Activated CD8-positive, alpha-beta memory T cell treated with anti-CD3 and anti-CD28 coated beads, Interleukin-2, amount 50 U/mL, for 4 hours (primary cell): Measurements from ENCODE around the gene PHACTR2.
A peak's percentile ranks its signal among the peaks of the same experiment; 100 is the strongest.
"Not testable (repeated sequence)": the region's sequence is repeated elsewhere in the genome, so short reads cannot be mapped to it uniquely, and the experiment has no call there.

Experiments used
- DNase-seq: peaks from one replicate; pipeline ENCODE4 v3.0.0-alpha.2; 2020

The PHACTR2 gene

DNA sequence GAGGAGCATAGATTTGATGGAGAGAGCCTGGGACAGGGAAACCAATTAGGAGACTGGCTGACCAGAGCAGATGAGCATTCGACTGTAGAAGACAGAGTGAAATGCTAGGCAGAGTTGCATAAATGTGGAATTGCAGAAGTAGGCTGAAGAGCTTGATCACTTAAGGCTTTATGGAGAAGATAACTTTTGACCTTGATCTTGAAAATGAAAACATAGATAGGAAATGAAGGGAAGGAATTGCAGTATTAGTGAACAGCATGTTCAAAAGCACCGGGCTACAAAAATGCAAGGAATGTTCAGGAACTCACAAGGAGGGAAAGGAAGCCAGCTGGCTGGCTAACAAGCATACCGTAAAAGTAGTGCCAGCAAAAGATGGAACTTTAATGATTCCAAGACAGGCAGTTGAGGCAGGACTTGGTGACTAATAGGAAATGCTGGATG is 144.8 kb downstream of the PHACTR2 start:
- DNase-seq: no peak

DNA sequence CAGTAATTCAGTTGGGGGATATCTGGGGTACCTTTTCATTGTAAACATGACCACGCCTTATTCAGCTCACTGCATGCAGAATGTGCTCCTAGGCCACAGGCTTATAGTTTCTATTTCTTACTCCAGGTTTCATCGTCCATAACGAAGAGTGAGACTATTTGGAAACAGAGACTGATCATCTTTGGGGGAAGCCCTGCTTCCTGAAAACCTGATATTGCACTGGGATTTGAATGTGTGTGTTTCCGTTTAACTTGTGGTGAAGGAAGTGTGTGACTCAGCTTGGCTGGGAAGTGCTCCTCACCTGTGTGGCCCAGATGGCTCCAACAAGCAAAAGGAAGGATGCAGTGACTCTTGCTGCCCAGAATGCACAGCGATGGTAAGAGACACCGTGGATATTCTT is 145.8 kb downstream of the PHACTR2 start:
- DNase-seq: no peak

DNA sequence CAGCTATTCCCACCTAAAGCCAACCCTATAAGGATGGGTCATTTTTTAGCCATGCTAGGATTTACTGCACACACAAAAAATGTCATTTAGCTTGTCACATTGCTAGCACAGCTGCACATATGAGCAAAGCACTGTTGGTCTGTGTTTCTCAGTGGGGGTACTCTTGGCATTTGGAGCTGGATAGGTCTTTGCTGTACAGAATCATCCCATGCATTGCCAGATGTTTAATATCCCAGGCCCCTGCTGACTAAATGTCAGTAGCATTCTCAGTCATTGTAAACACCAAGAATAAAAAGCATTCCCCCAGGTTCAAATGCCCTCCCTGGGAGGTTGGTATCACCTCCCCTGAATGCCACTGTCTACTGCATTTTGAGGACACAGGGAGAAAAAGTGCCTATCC is 150.8 kb downstream of the PHACTR2 start:
- no peak for DNase-seq

DNA sequence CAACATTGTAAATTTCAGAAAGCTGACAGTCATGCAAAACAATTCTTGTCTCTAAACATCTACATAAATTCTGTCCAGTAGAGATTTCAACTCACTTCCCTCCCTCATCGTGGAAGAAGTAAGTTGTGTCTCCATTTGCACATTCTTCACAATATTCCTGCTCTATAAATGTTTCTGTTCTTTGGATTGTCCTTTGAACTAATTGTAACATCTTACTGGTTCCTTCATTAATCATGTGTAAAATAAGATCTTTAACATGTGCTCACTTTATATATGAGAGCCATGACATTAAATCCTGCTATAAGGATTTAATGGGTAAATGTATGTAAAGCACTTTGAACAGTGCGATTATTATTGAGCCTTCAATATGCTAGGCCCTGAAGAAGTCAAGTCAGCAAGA is 158.4 kb downstream of the PHACTR2 start:
- DNase-seq: no peak

DNA sequence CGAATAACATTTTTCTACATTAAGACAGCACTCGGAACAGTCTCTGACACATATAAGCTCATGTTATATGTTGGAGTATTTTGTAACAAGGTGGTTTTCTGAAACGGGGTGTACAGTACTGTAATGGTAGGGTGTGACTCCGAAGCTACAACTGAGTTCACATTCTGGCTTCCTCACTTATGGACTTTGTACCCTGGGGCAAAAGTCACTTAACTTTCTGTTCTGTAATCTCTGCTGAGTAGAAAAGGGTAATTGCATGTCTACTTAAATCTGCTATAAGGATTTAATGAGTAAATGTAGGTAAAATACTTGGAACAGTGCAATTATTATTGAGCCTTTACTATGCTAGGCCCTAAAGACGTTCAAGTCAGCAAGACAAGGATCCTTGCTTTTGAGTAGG is 160.6 kb downstream of the PHACTR2 start:
- DNase-seq: no peak

DNA sequence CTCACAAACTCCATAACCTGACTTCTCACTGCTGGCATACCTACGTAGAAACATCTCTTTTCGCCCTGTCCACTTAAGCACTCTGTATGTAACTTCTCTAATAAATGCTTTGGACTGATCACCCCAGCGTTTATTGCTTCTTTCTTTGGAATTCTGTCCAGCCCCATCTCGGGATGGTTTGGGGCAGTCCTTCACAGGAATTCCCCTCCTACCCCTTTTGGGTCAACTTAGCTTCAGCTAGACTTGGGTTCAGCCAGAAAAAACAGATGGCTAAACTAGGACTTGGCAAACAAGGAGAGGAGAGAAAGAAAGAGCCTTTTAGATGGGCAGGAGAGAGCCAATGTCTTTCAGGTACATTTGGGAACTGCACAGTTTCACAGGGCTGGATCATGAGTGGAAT is 161.4 kb downstream of the PHACTR2 start:
- DNase-seq: no peak

DNA sequence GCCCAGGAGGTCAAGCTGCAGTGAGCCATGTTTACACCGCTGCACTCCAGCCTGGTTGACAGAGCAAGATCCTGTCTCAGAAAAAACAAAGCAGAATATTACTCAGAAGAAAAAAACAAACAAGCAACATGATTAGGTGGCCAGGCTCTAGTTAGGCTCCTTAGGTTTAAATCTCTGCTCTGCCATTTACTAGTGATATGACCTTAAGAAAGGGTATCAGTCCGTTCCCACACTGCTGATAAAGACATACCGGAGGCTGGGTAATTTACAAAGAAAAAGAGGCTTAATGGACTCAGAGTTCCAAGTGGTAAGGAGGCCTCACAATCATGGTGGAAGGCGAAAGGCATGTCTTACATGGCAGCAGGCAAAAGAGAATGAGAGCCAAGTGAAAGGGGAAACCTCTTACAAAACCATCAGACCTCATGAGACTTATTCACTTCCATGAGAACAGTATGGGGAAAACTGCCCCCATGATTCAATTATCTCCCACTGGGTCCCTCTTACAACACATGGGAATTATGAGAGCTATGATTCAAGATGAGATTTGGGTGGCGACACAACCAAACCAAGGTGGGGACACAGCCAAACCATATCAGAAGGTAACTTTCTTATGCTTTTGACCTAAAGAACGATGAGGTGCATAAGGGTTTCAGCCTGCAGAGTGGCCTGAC is 163.0 kb downstream of the PHACTR2 start:
- no peak for DNase-seq

DNA sequence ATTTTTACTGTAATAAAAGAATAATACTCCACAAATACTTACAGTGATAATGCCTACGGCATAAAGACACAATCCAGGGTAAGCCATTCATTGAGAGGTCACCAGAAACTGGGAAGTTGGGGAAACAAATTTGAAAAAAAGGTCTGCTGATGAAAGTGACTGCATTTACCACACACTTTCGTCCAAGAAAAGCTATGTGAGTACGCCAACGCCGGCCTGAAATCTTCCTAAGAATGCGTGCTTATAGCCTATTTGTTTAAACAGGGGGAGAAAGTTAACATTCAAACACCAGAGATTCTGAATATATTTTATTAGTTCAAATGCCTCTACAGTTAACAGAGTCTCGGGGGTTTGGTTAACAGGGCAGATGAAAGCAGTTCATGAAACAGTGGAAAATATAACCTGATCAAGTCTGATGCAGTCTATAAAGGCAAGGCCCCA is 164.7 kb downstream of the PHACTR2 start:
- DNase-seq: no peak

DNA sequence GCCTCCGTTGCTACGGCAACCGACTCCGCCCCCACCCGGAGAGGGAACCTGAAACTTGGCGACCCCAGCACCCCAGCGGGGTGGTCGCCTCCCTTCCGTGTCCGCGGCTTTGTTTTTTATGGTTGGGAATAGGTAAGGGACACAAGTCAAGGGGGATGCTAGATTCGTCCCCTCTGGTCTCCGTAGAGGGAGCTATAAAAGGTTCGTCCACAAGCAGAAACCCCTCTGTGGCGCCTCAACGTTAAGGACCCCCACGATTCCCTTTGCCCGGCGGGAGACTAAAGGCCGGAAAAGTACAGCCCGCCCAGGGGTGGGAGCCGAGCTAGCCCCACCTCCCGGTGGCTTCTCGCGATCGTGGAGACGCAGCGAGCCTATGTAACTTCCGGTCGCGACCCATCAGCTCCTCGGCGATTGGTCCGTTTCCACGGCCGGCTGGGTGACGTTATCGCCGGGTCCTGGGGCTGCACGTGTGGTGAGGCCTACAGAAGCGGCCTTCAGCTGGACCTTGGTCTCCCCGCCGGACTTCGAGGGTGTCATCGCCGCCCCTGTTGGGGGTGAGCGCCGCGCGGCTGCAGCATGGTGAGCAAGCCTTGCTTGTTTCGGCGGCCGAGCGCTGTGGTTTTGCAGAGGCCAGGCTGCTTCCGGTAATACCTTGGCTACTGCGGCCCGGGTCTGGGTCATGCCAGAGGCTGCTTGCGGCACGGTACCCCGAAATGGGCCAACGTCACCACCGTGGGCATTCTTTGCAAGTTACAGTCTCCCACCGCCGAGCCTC is 165.3 kb downstream of the PHACTR2 start, which contains the start of gene LTV1:
TSS of gene LTV1 (plus strand) at position 437 of the 775 bp plus-strand sequence. CDS start at position 577, 140 bp downstream.
- DNase-seq: peak; percentile 94

DNA sequence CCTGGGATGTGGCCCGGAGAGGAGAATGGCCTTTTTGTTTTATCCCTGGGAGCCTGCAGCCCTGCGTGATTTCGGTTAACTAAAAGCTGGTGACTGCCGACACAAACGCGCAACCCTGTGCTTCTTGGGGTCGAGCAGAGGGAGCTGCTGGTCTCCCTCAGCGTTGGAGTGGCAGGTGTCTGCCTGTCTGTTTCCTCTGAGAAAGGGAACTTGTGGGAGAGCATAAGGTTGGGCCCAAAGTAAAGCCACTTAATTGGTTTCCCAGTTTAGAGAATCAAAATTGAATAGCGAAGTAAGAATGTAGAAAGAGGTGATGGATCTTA is 165.9 kb downstream of the PHACTR2 start:
- no peak for DNase-seq

DNA sequence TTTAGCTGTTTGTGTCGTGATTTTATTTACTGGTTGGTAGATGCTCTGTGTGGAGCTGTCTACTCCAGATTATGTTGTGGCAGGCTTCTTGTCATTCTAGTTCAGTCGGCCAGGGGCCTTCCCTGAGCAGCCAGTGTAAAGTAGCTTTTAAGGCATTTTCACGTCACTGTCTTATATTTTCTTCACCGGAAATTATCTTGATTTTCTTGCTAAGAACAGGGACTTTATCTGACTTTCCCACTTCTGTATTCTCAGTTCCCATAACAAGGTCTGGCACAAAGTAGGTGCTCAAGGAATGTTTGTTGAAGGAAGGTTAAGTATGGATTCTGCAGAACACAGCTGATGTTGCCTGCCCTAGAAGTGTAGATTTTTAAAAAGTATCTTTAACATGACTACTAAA is 166.2 kb downstream of the PHACTR2 start:
- DNase-seq: no peak

DNA sequence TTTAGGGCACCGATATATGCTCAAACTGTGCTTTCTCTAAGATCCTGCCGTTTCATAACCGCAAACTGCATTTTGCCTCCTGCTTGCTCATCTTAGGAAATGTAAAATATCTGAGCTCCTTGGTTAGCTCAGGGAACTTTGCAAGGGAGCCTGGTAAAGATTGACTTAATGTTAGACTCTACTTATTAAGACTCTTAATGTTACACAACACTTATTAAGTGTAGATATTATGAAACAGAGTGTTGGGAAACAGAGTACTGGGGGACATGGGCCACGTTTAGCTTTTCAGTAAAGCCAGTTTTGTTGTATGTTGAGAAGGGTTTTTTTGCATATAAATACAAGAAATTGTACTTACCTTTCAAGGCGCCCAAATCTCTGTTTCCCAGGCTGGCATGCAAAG is 167.3 kb downstream of the PHACTR2 start:
- DNase-seq: no peak

DNA sequence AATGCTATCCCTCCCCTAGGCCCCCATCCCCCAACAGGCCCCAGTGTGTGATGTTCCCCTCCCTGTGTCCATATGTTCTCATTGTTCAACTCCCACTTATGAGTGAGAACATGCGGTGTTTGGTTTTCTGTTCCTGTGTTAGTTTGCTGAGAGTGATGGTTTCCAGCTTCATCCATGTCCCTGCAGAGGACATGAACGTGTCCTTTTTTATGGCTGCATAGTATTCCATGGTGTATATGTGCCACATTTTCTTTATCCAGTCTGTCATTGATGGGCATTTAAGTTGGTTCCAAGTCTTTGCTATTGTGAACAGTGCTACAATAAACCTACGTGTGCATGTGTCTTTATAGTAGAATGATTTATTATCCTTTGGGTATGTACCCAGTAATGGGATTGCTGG is 173.9 kb downstream of the PHACTR2 start:
- not testable (repeated sequence) for DNase-seq

DNA sequence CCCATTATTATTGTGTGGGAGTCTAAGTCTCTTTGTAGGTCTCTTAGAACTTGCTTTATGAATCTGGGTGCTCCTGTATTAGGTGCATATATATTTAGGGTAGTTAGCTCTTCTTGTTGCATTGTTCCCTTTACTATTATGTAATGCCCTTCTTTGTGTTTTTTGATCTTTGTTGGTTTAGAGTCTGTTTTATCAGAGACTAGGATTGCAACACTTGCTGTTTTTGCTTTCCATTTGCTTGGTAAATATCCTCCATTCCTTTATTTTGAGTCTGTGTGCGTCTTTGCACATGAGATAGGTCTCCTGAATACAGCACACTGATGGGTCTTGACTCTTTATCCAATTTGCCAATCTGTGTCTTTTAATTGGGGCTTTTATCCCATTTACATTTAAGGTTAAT is 177.3 kb downstream of the PHACTR2 start:
- DNase-seq: not testable (repeated sequence)

DNA sequence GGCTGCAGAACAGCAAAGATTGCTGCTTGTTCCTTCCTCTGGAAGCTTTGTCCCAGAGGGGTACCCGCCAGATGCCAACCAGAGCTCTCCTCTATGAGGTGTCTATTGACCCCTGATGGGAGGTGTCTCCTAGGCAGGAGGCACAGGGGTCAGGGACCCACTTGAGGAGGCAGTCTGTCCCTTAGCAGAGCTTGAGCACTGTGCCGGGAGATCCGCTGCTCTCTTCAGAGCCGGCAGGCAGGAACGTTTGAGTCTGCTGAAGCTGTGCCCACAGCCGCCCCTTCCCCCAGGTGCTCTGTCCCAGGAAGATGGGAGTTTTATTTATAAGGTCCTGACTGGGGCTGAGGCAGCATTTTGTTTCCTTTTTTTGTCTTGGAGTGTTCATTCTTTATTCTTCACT is 179.0 kb downstream of the PHACTR2 start:
- not testable (repeated sequence) for DNase-seq

DNA sequence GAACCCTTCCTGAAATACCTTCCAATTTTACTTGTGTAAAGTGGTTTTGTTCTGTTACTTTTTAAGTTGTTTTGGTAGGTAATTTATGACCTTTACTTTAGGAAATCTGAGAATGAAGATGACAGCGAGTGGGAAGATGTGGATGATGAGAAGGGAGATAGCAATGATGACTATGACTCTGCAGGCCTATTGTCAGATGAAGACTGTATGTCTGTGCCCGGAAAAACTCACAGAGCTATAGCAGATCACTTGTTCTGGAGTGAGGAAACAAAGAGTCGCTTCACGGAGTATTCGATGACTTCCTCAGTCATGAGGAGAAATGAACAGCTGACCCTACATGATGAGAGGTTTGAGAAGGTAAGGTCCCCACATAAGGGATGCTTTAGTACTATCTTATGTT is 179.9 kb downstream of the PHACTR2 start:
- DNase-seq: no peak

DNA sequence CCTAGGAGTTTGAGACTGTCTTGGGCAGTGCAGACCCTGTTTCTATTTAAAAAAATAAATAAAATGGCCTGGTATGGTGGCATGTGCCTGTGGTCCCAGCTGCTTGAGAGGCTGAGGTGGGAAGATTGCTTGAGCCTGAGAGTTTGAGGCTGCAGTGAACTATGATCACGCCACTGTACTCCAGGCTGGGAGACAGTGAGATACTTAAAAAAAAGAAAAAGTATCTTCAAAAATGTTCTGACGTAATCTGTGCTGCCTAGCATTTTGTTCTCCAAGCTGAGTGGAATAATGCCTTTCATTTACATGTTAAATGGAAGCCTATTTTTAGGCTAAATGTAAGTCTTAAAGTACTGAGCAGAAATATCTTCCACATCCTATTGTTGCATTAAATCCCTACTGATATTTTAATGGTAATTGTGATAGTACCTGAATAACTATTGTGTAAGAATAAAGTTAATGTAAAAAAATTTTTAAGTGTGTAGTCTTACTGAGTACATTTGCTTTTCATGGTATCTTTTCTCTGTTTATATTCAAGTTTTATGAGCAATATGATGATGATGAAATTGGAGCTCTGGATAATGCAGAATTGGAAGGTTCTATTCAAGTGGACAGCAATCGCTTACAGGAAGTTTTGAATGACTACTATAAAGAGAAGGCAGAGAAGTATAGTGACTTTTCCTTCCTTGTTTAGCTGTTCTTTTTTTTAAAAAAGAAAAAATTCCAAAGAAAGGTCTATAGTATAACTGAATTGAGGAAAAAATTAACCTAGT is 182.3 kb downstream of the PHACTR2 start:
- DNase-seq: no peak

DNA sequence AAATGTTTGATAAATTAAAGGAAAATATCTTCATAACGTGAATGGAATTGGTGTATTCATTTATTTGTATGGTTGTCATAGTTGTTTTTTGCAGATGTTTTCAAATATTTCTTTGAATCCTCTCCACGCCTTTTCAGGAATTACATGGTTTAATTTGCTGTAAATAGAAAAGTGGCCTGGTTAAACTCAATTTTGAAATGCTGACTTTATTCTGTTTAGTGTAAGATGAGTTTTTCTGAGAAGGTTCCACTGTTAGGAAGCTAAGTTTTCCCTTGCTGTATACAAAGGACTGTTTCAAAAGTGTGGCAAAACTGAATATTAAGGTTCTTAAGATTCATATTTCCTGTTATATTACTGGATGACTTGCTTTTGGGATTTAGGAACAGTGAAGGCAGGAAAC is 186.0 kb downstream of the PHACTR2 start:
- DNase-seq: no peak

DNA sequence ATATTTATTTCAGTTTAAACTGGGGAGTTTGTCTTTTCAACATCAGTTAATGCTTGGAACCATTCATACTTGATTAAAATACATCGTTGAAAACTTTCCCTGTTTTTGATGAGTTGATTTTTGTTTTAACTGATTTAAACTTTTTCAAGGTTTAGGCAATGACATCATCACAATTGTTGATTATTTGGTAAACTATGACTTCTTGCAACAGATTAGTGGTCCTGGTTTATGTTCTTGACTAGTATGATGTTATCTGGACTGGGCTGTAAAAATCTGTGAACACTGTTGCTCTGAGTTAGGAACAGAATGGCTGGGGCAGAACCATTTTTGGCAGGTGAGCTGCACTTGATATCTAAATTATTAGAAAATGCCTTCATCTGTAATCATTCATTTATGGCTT is 186.5 kb downstream of the PHACTR2 start, which contains the start of gene ZC2HC1B:
TSS of gene ZC2HC1B (plus strand) at position 241 of the 400 bp plus-strand sequence. CDS start at position 307, 66 bp downstream.
- DNase-seq: no peak

DNA sequence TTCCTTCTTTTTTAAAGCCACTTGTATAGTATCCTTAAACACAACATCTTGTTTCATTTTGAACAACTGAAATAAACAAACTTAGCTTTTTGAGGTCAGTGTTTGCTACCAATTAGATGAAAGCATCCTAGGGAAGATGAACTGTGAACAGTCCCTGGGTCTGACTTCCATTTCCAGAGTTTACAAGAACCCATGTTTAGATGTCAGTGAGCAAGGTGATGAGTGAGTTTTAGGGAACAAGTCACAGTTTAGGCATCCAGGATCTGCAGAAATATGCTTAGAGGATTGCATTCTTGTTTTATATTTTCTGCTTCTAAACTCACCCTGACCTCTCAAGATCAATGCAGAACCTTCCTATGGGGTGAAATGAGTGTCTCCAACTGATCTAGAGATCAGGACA is 189.5 kb downstream of the PHACTR2 start:
- no peak for DNase-seq

DNA sequence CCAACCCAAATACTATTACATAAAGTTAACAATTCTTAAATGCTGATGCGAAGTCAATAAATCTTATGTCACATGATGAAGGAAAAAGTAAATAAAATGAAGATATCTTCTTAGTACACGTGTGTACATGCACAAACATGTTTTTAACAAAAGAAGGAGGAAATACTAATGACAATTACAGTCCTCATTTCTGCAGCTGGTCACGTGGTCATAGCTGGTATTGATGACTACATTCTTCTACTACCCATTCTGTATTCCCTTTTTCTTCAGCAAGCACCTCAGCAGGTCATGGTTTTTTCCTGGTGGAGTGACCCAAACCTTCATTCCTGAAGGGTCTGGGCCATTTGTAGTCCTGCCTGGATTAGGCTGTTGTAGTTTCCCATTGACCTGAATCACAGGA is 191.0 kb downstream of the PHACTR2 start:
- not testable (repeated sequence) for DNase-seq

DNA sequence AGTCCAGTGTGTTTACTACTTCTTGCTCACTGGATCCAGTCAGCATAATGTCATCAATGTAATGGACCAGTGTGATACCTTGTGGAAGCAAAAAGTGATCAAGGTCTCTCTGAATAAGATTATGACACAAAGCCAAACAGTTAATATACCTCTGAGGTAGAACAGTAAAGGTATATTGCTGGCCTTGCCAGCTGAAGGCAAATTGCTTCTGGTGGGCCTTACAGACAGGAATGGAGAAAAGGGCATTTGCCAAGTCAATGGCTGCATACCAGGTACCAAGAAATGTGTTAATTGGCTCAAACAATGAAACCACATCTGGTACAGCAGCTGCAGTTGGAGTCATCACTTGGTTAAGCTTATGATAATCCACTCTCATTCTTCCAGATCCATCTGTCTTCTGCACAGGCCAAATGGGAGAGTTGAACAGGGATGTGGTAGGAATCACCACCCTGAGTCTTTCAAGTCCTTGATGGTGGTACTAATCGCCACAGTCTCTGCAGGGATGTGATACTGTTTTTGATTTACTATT is 193.5 kb downstream of the PHACTR2 start:
- DNase-seq: not testable (repeated sequence)

DNA sequence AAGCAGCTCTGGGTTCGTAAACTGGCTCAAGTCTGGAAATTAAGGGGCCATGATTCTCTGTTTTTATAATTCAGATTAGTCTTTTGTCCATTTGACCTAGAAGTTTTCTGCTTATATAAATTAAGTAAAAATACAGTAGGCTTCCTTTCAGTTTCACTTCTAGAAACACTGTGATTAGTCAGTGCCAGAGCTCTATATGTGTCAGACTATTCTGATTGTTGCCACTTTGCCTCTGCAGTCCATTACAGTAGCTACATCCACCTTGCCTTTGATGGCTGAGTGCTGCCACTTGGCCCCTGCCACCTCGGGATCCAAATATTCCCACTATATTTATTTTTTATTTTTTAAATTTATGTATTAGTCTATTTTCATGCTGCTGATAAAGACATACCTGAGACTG is 194.4 kb downstream of the PHACTR2 start:
- no peak for DNase-seq
